ENCODE measurements around the gene CYLD.

The CYLD gene

DNA sequence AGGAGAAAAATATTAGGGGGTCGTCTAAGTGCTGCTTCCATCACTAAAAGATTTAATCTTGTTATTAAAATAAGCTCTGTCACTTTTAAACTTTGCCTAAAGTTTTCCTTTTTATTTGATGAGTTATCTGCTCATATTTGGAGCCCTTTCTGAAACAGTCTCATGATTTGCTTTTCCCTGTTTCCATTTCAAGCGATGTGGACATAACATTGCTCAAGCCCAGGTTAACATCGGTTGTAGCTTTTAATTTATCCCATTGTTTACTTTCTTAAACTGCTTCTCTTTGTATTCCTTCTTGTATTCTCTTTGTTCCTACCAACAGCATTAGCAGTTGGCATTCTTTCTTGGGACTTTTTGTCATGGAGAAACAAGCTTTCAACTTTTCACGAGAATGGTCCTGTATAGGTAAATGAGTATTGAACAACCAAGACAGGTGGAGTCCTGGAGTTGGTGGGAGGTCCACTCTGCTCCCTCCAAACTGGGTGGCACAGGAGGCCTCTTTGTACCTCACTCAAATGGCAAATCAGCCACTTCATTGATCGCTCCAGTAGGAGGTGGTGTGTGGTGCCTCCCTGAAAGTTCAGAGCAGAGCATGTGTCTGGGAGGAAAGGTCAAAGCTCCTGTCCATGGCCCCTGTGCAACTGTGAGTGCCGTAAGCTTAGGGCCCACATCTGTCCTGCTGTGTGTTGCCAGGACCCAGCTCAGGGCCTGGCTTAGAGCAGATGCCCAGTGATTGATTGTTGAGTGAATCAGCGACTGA, 107.0 kb downstream of the CYLD start:
- no peak for DNase-seq

All from activated CD4-positive, CD25-positive, alpha-beta regulatory T cell treated with anti-CD3 and anti-CD28 coated beads, Interleukin-2, amount 50 U/mL, for 72 hours (primary cell).